Fibroblast of lung (primary cell): Measurements from ENCODE around the gene SLC4A1.

Experiments
- EZH2 ChIP-seq: IDR thresholded peaks from 2 replicates; pipeline ENCODE4 v1.5.1; 2012; ENCODE audit warnings: low read length, control low read depth, mild to moderate bottlenecking; ENCODE audit errors: missing control alignments
- TF ChIP-seq, protein P1 (sequence below), 2 donors: IDR thresholded peaks in 1 of 2; conservative IDR thresholded peaks in 1 of 2; 1 replicate in 1 of 2; 2 replicates in 1 of 2; pipeline ENCODE4 v1.5.1; 2011 to 2012; ENCODE audit warnings: low read length in 2 of 2, control low read depth in 1 of 2, inconsistent platforms in 1 of 2, low read depth in 1 of 2, mild to moderate bottlenecking in 1 of 2

DNA sequence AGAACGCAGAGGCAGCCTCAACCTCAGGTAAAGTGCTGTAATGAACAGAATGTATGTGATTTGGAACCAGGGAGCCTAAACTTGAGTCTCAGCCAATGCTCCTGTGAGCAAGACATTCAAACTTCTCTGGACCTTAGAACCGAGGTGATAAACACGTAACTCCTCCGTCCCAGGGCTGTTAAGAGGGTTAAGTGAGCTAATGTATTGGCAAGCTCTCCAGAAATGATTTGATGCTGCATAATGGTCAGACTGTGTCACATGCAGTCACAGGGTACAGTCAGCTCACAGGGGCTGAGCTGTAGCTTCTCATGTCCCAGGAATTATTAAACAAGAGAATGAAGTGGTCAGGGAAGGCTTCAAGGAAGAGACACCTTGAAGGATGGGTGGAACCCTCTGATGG is 10.0 kb upstream of the SLC4A1 start:
- TF ChIP-seq, protein P1, sequence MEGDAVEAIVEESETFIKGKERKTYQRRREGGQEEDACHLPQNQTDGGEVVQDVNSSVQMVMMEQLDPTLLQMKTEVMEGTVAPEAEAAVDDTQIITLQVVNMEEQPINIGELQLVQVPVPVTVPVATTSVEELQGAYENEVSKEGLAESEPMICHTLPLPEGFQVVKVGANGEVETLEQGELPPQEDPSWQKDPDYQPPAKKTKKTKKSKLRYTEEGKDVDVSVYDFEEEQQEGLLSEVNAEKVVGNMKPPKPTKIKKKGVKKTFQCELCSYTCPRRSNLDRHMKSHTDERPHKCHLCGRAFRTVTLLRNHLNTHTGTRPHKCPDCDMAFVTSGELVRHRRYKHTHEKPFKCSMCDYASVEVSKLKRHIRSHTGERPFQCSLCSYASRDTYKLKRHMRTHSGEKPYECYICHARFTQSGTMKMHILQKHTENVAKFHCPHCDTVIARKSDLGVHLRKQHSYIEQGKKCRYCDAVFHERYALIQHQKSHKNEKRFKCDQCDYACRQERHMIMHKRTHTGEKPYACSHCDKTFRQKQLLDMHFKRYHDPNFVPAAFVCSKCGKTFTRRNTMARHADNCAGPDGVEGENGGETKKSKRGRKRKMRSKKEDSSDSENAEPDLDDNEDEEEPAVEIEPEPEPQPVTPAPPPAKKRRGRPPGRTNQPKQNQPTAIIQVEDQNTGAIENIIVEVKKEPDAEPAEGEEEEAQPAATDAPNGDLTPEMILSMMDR (conservative IDR thresholded peaks at IDR 0.05 in 1 of 2, IDR thresholded peaks at IDR 0.05 in 1 of 2; ENCODE audit: low read depth in 1 of 2, low read length in 2 of 2): no peak
- TF ChIP-seq EZH2: no peak
